ENCODE data around the gene KNL1. TPM values are rescaled to one million over a fixed set of nuclear protein-coding genes. Genes with fewer than 3 reads are reported as not detected.
A peak's percentile ranks its signal among the peaks of the same experiment; 100 is the strongest.

The KNL1 gene
- total and polyA plus RNA-seq, 10 of the 15 experiments (the other 5 are each of a cell fraction or from before 2014, with no cell fraction given), result 10.9 to 55.5 (median 28.4) TPM

DNA sequence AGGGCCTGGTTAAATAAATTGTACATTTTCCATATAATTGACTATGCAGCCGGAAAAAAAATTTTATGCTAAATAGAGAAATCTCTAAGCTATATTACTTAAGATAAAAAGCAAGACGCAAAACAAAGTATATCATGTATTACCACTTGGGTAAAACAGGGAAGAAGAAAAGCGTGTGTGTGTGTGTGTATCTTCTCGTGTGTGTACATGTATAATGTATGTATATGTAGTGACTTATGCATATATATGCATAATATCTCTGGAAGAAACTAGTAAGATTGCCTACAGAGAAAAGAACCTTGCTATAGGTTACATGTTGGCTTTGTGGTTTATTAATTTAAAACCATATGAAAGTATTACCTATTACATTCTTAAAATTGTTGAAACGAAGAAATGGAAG lies 19.0 kb downstream of the KNL1 start:
- Histone ChIP-seq H2AFZ (ENCODE audit: control insufficient read depth, low read depth, low read length) (no peak overlapping the region), H4K20me1 (ENCODE audit: control insufficient read depth, insufficient read depth) (no peaks in the 10 kb centered on the region), H3K4me2 (ENCODE audit: control insufficient read depth, insufficient read depth) (no peak overlapping the region), H3K9ac (ENCODE audit: control insufficient read depth, insufficient read depth, low read length) (no peak overlapping the region), H3K27me3 (replicated peaks in 1 of 2; ENCODE audit: control insufficient read depth in 2 of 2, insufficient read depth in 2 of 2, low read length in 1 of 2) (no peaks in the 10 kb centered on the region), H3K4me3 (no peak overlapping the region), H3K4me1 (ENCODE audit: control insufficient read depth, insufficient read depth, low read length) (no peaks in the 10 kb centered on the region), H3K27ac (ENCODE audit: control insufficient read depth, insufficient read depth) (no peak overlapping the region), H3K36me3 (ENCODE audit: control insufficient read depth in 2 of 2, insufficient read depth in 2 of 2, low read length in 1 of 2) (peaks cover 2 to 4% of the 10 kb centered on the region in 2 experiments; a peak in 2 of 4 replicates), H3K9me3 (replicated peaks; ENCODE audit: control insufficient read depth, insufficient read depth, low read length) (no peaks in the 10 kb centered on the region), H3K79me2 (ENCODE audit: control insufficient read depth, insufficient read depth, low read length) (no peaks in the 10 kb centered on the region)
- ChIA-PET SMC1A (ENCODE audit: uncharacterized antibody, unreplicated experiment) (interaction anchor here (1.1 to 1.2 kb wide), 2 partner anchors 14 to 25 kb away, joined by 4 read pairs; no protein-coding TSS in a partner anchor), CTCF (no interaction called here), RAD21 (ENCODE audit: unreplicated experiment) (no interaction called here), POLR2A (no interaction called here)
- TF ChIP-seq CREM (IDR thresholded peaks at IDR 0.05; ENCODE audit: low read depth) (no peak), ZSCAN29 (IDR thresholded peaks at IDR 0.05) (no peak), SP1 (IDR thresholded peaks at IDR 0.05; ENCODE audit: low read depth, low read length) (no peak), RB1 (IDR thresholded peaks at IDR 0.05; ENCODE audit: borderline replicate concordance) (no peak), RBBP5 (conservative IDR thresholded peaks at IDR 0.05) (no peak), SUPT20H (IDR thresholded peaks at IDR 0.05; ENCODE audit: borderline replicate concordance, control insufficient read depth, low read depth, low read length) (no peak), MTA2 (IDR thresholded peaks at IDR 0.05; ENCODE audit: low read depth) (no peak), ZBED1 (IDR thresholded peaks at IDR 0.05; ENCODE audit: borderline replicate concordance) (no peak), TCF7 (IDR thresholded peaks at IDR 0.05; ENCODE audit: borderline replicate concordance) (no peak), RCOR1 (conservative IDR thresholded peaks at IDR 0.05; ENCODE audit: low read depth, low read length) (no peak), BMI1 (IDR thresholded peaks at IDR 0.05; ENCODE audit: borderline replicate concordance) (no peak), POU2F2 (IDR thresholded peaks at IDR 0.05; ENCODE audit: borderline replicate concordance, low read depth, low read length) (no peak)
- BruUV-seq (replicated peaks), result TSS peak; percentile 38
- 86% methylated on average over 5 of the region's 5 CpGs for WGBS (ENCODE audit: insufficient coverage, insufficient replicate concordance, low lambda C conversion rate, missing lambda C conversion rate)
- DNase-seq (ENCODE audit: low read depth, low spot score), result no peak
- FAIRE-seq, result peak; percentile 35
- intact Hi-C loops (cut with micrococcal nuclease; ENCODE audit: unreplicated experiment) (no loop called here), in situ Hi-C loops (cut with MboI) (no loop called here)
- no peak for ATAC-seq

Measured in GM12878 (cell line).